Hypothalamus (tissue), 51 donors: ENCODE measurements around the gene C14orf119.

Source experiments
- DNase-seq, 51 donors: peaks; one replicate each; lab custom pipeline; 2025; lab: John Stamatoyannopoulos, UW

Gene C14orf119

GRCh38 chr14:23080474-23080873, 14.8 kb upstream of the C14orf119 start:
- DNase-seq = no peak

GRCh38 chr14:23085458-23085857, 9.8 kb upstream of the C14orf119 start:
- DNase-seq = no peak

DNA sequence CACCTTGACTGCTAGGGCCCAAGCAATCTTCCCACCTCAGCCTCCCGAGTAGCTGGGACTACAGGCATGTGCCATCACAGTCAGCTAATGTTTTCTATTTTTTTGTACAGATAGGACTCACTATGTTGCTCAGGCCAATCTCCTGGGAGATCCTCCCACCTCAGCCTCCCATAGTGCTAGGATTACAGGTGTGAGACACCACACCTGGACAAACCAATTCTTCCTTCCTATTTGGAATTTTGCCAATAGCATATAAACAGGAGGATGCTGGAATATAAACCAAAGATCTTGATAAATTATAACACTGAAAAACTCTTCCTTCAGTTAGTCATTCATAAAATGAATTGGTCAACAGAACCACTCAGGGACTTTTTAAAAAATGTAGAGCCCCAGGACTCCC, 8.7 kb upstream of the C14orf119 start:
- DNase-seq = no peak

GRCh38 chr14:23089498-23090253, 5.6 kb upstream of the C14orf119 start:
- no peak for DNase-seq

GRCh38 chr14:23090254-23090636, 5.1 kb upstream of the C14orf119 start:
- DNase-seq = no peak

GRCh38 chr14:23091294-23092225, 3.7 kb upstream of the C14orf119 start:
- DNase-seq = no peak

DNA sequence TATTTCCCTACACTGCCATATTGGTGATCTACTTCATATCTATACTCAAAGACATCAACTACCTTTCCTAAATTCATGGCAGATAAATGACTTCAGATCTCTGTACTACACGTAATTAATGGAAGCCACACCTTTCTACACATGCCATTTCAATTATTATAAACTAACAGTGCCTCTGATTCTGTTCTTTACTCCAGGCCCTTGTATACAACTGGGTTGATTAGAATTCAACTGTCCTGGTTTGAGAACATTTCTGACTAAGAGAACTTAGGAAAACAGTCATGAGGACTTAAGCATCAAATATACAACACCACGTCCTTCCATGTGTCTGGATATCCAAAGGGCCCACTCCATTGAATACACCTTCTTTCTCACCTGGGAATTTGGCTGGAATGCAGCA, 2.2 kb upstream of the C14orf119 start:
- no peak for DNase-seq

DNA sequence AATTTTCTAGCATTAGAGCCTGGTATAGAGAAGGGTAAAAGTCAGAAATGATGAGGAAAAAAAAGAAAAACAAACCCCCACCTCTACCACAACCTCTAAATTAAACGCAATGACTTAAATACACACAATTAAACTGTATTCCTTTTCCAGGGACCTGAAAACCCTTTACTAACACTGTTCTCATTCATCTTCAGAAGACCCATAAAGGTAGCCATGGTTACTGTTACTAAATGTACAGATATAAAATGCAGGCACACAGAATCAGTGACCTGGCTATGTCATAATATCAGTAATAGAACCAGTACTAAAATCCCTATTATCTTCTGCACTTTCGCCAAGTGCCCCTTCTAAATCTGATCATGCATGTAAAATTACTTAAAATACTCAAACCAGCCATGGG, 1.8 kb upstream of the C14orf119 start:
- no peak for DNase-seq

GRCh38 chr14:23093991-23094665, 1.2 kb upstream of the C14orf119 start:
- no peak for DNase-seq

DNA sequence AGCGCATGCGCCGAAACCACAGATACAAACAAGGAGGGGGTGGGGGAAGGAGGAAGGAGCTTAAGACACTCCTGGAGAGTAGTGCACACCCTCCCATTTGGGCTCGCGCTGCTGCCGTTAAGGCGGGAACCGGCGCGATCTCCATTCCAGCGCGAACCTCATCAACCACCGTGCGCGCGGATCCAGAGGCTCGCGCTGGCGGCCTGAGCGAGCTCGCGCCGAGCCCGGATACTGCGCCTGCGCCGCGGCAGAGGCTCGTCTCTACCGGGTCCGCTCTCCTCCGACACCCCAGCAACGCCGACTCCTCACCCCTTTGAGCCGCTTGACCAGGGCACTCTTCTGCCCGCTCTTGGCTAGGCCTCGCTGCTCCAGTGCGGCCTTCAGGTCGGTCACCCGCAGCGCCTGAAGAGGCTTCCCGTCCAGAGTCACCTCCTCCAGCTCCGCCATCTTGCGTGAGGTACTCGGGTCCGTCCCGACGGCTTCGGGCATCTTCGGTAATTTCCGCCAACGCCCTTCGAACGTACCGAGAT, 574 bp upstream of the C14orf119 start, which contains the start of gene ACIN1:
Gene ACIN1 (minus strand): TSS at position 471 of the 530 bp plus-strand sequence. CDS start 24 bp downstream, at position 447.
- no peak for DNase-seq

- DNase-seq = no peak
Observed at GRCh38 chr14:23097786-23098185, 2.5 kb downstream of the C14orf119 start.

GRCh38 chr14:23099212-23099861, 4.0 kb downstream of the C14orf119 start:
- DNase-seq = no peak

DNA sequence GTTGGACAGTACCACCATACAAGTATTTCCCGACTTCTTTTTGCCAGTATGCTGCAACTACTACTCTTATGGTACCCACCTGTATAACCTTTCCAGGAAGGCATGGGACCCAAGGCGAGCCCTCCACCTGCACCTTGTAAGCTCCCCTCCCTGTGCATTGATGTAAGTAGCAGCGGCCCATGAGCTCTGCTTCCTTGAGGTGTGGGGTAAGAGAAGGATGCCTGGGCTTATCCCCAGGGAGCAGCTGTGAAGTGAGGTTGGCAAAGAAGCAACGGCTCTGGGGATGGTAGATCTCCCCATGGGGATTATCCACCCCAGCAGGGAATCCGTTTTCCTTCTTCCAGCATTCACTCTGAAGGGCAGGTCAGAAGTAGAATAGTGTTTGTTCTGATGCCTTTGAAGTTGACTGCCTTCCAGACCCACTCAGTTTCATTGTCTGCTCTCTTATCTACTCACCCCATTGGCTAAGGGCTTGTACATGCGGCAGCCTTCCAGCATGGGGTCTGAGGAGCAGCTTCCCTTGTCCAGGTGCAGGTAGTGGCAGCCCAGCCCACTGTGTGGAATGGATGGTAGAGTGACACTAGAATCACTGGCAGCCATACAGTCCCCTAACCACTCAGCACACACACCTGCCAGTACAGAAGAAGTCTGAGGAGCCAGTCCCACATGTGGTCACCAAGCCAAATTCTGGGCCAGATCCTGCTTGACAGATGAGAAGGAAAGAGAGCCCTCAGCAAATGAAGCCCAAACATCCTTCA, 6.1 kb downstream of the C14orf119 start:
- DNase-seq = no peak

DNA sequence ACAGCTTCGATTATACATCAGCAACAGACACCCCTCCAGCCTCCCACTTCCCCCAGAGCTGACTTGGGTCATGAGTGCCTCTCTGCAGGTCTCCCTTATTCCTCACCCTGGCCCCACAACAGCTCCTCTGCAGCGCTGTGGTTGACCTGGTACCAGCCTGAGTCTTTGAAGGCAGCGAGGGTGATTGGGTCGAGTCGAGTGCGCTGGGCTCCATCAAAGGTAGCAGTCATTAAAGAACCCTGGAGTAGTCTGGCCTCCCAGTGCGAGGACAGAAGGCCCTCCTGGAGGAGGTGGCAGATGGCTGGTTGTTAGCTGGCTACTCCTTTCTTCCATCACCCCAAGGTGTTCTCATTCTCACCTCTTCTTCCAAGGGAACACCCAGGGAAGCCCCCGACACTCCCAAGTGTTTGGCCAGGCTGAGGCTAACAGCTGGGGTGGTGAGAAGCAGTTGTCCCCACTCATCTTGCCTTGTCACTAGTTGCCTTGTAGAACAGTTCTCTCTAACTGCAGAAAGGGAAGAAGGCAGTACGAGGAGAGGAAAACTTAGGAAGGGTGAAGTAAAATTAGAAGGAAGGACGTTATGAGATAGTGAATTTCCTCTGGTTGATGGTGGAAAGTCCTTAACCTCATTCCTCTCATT, 6.8 kb downstream of the C14orf119 start:
- DNase-seq = no peak

DNA sequence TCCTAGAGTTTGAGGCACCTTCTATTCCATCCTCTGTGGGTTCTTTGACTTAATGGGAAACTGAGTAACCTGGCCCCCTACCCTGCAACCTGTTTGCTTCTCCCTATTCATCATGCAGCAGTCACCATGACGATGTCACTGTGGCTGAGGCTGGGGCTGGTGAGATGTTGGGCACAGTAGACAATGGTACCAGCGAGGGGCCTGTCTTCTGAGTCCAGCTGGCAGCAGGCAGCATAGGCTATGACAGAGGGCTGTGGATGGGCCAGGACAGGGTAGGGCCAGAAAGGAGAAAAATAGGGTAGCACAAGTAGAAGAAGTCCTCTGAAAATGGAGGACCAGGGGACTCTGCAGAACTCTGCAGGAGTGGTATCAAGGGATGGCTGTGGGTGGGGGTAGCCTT, 7.5 kb downstream of the C14orf119 start:
- peak in 14 of 51 donors; percentile 6 to 42 (median 21) for DNase-seq

- peak in 1 of 51 donors; percentile 11 for DNase-seq
Observed at GRCh38 chr14:23103581-23103980, 8.3 kb downstream of the C14orf119 start.

DNA sequence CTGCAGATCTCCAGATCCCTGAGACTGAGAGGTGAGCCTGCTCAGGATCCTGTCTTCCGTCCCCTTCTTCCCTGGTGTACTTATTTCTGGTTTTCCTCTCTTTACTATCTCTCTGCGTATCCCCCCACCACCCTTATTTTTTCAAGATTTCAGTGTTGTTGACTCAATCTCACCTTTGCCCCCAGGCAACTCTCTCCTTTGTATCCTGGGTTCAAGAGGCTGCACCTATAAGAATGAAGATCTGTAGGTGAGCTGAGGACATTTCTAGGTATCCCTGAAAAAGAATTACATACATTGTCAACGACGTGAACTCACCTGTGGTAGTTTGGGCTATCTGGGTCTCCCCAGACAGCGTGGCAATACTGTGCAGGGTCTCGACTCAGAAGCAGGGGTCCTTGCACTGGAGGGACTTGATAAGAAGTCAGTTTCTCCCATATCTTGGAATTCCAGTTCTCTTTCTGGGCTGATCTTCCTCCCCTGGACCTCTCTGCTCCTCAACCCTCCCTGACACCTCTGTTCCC, 8.8 kb downstream of the C14orf119 start:
- peak in 1 of 51 donors; percentile 1 for DNase-seq

GRCh38 chr14:23104591-23105347, 9.5 kb downstream of the C14orf119 start, which contains the start of gene CIROP:
CIROP (minus strand) TSS chr14:23104989; CDS start chr14:23104920, 69 bp downstream.
- peak in 1 of 51 donors; percentile 14 for DNase-seq
